ENCODE measurements around the gene PIK3R1. TPM values are rescaled to one million over a fixed set of nuclear protein-coding genes. Genes with fewer than 3 reads are reported as not detected.

The PIK3R1 gene
- total RNA-seq, 1 donor from 2014 or later, result 137 TPM

GRCh38 chr5:68296895-68297294 is 81.3 kb downstream of the PIK3R1 start:
- no peak overlapping the region for H3K4me3 ChIP-seq
- intact Hi-C loops (cut with DNase I), result no loop called here
- H3K4me1 ChIP-seq, result peaks cover 19% of the 10 kb centered on the region
- no peaks in the 10 kb centered on the region for H3K27me3 ChIP-seq
- H3K9me3 ChIP-seq, result no peaks in the 10 kb centered on the region
- peaks cover 92% of the 10 kb centered on the region for H3K36me3 ChIP-seq
- no peak for TF ChIP-seq CTCF (IDR thresholded peaks at IDR 0.05)
- no peak for DNase-seq
- H3K27ac ChIP-seq, result no peak overlapping the region
- ATAC-seq, result no peak

GRCh38 chr5:68297656-68298055 is 82.1 kb downstream of the PIK3R1 start:
- TF ChIP-seq CTCF (IDR thresholded peaks at IDR 0.05), result no peak
- H3K27me3 ChIP-seq, result no peaks in the 10 kb centered on the region
- ATAC-seq, result no peak
- DNase-seq, result no peak
- peaks cover 84% of the 10 kb centered on the region for H3K36me3 ChIP-seq
- no peak overlapping the region for H3K4me3 ChIP-seq
- peaks cover 12% of the 10 kb centered on the region for H3K4me1 ChIP-seq
- H3K9me3 ChIP-seq, result no peaks in the 10 kb centered on the region
- H3K27ac ChIP-seq, result no peak overlapping the region
- intact Hi-C loops (cut with DNase I), result no loop called here

- no peak for ATAC-seq
- H3K4me1 ChIP-seq, result peaks cover 10% of the 10 kb centered on the region
- no peaks in the 10 kb centered on the region for H3K9me3 ChIP-seq
- no peaks in the 10 kb centered on the region for H3K27me3 ChIP-seq
- no peak overlapping the region for H3K4me3 ChIP-seq
- peaks cover 76% of the 10 kb centered on the region for H3K36me3 ChIP-seq
- DNase-seq, result no peak
- intact Hi-C loops (cut with DNase I), result no loop called here
- no peak overlapping the region for H3K27ac ChIP-seq
- TF ChIP-seq CTCF (IDR thresholded peaks at IDR 0.05), result no peak
Measured at GRCh38 chr5:68298479-68298878, 82.9 kb downstream of the PIK3R1 start.

GRCh38 chr5:68299105-68299504 is 83.5 kb downstream of the PIK3R1 start:
- H3K27me3 ChIP-seq, result no peaks in the 10 kb centered on the region
- H3K4me1 ChIP-seq, result peaks cover 10% of the 10 kb centered on the region
- TF ChIP-seq CTCF (IDR thresholded peaks at IDR 0.05), result no peak
- no peaks in the 10 kb centered on the region for H3K9me3 ChIP-seq
- H3K36me3 ChIP-seq, result peaks cover 70% of the 10 kb centered on the region
- ATAC-seq (no peak), DNase-seq (no peak)
- no peak overlapping the region for H3K4me3 ChIP-seq
- intact Hi-C loops (cut with DNase I), result no loop called here
- no peak overlapping the region for H3K27ac ChIP-seq

- H3K9me3 ChIP-seq, result no peaks in the 10 kb centered on the region
- H3K4me3 ChIP-seq, result no peak overlapping the region
- H3K4me1 ChIP-seq, result peaks cover 10% of the 10 kb centered on the region
- TF ChIP-seq CTCF (IDR thresholded peaks at IDR 0.05), result no peak
- H3K27me3 ChIP-seq, result no peaks in the 10 kb centered on the region
- H3K36me3 ChIP-seq, result peaks cover 65% of the 10 kb centered on the region
- no peak for ATAC-seq
- H3K27ac ChIP-seq, result no peak overlapping the region
- intact Hi-C loops (cut with DNase I), result no loop called here
- DNase-seq, result no peak
Measured at GRCh38 chr5:68299575-68299974, 84.0 kb downstream of the PIK3R1 start.

- no peak for TF ChIP-seq CTCF (IDR thresholded peaks at IDR 0.05)
- Histone ChIP-seq H3K4me3 (no peak overlapping the region), H3K27me3 (no peaks in the 10 kb centered on the region), H3K27ac (no peak overlapping the region), H3K9me3 (no peaks in the 10 kb centered on the region), H3K4me1 (peaks cover 4% of the 10 kb centered on the region), H3K36me3 (peaks cover 29% of the 10 kb centered on the region)
- ATAC-seq (no peak), DNase-seq (no peak)
- intact Hi-C loops (cut with DNase I), result no loop called here
Measured at GRCh38 chr5:68303038-68303738, 87.6 kb downstream of the PIK3R1 start.

Measured in upper lobe of right lung (tissue), 1 donor.